ENCODE measurements around the gene SPEF2.

The SPEF2 gene

GRCh38 chr5:35778259-35778769, 160.7 kb downstream of the SPEF2 start:
- no peak for DNase-seq (ENCODE audit: low spot score)

GRCh38 chr5:35780236-35780635, 162.6 kb downstream of the SPEF2 start:
- no peak for DNase-seq (ENCODE audit: low spot score)

- no peak for DNase-seq (ENCODE audit: low spot score)
Measured at GRCh38 chr5:35781181-35781790, 163.6 kb downstream of the SPEF2 start.

GRCh38 chr5:35783551-35783950, 165.9 kb downstream of the SPEF2 start:
- DNase-seq (ENCODE audit: low spot score) = no peak

GRCh38 chr5:35785601-35786085, 168.0 kb downstream of the SPEF2 start:
- DNase-seq (ENCODE audit: low spot score) = no peak

- DNase-seq (ENCODE audit: low spot score) = no peak
Measured at GRCh38 chr5:35788724-35789123, 171.1 kb downstream of the SPEF2 start.

- DNase-seq (ENCODE audit: low spot score) = no peak
Measured at GRCh38 chr5:35789732-35790456, 172.2 kb downstream of the SPEF2 start.

- no peak for DNase-seq (ENCODE audit: low spot score)
Measured at GRCh38 chr5:35790457-35790822, 172.8 kb downstream of the SPEF2 start.

GRCh38 chr5:35794328-35794619, 176.6 kb downstream of the SPEF2 start:
- DNase-seq (ENCODE audit: low spot score) = no peak

- no peak for DNase-seq (ENCODE audit: low spot score)
Measured at GRCh38 chr5:35794684-35795375, 177.2 kb downstream of the SPEF2 start.

GRCh38 chr5:35799181-35799580, 181.5 kb downstream of the SPEF2 start:
- no peak for DNase-seq (ENCODE audit: low spot score)

GRCh38 chr5:35799753-35800152, 182.1 kb downstream of the SPEF2 start:
- DNase-seq (ENCODE audit: low spot score) = no peak

- no peak for DNase-seq (ENCODE audit: low spot score)
Measured at GRCh38 chr5:35803191-35803651, 185.6 kb downstream of the SPEF2 start.

- DNase-seq (ENCODE audit: low spot score) = no peak
Measured at GRCh38 chr5:35804201-35804653, 186.6 kb downstream of the SPEF2 start.

GRCh38 chr5:35804841-35805240, 187.2 kb downstream of the SPEF2 start:
- no peak for DNase-seq (ENCODE audit: low spot score)

GRCh38 chr5:35810601-35811000, 192.9 kb downstream of the SPEF2 start:
- no peak for DNase-seq (ENCODE audit: low spot score)

GRCh38 chr5:35811108-35811741, 193.6 kb downstream of the SPEF2 start:
- DNase-seq (ENCODE audit: low spot score) = no peak

GRCh38 chr5:35813521-35813920, 195.9 kb downstream of the SPEF2 start:
- no peak for DNase-seq (ENCODE audit: low spot score)

- DNase-seq (ENCODE audit: low spot score) = no peak
Measured at GRCh38 chr5:35815089-35815936, 197.7 kb downstream of the SPEF2 start.

- DNase-seq (ENCODE audit: low spot score) = no peak
Measured at GRCh38 chr5:35816881-35817521, 199.3 kb downstream of the SPEF2 start.

GRCh38 chr5:35819026-35819425, 201.4 kb downstream of the SPEF2 start:
- no peak for DNase-seq (ENCODE audit: low spot score)
